ENCODE data around the gene FOXE1.

DNA sequence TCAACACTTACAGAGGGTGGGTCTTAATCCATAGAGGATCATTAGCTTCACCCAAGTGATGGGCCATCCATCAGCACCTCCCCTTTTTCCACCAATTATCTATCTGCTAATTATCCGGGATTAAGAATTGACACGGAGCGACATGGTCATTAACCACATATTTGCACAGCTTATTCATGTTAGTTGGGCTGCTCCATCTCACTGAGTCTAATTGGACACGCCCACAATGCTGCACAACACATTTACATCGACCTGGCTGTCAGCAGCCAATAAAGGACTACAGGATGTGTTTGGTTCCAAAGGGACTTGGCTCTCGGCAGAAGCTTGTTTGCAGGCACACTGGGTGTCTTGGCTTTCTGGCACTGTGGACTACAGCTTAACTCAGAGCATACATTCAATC is 21.6 kb downstream of the FOXE1 start:
- TF ChIP-seq, protein P1, sequence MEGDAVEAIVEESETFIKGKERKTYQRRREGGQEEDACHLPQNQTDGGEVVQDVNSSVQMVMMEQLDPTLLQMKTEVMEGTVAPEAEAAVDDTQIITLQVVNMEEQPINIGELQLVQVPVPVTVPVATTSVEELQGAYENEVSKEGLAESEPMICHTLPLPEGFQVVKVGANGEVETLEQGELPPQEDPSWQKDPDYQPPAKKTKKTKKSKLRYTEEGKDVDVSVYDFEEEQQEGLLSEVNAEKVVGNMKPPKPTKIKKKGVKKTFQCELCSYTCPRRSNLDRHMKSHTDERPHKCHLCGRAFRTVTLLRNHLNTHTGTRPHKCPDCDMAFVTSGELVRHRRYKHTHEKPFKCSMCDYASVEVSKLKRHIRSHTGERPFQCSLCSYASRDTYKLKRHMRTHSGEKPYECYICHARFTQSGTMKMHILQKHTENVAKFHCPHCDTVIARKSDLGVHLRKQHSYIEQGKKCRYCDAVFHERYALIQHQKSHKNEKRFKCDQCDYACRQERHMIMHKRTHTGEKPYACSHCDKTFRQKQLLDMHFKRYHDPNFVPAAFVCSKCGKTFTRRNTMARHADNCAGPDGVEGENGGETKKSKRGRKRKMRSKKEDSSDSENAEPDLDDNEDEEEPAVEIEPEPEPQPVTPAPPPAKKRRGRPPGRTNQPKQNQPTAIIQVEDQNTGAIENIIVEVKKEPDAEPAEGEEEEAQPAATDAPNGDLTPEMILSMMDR (IDR thresholded peaks at IDR 0.05), result no peak
- no peak for TF ChIP-seq POLR2A (IDR thresholded peaks at IDR 0.05)
- TF ChIP-seq POLR2AphosphoS5 (IDR thresholded peaks at IDR 0.05), result no peak
- TF ChIP-seq EP300 (IDR thresholded peaks at IDR 0.05; ENCODE audit: low read depth), result no peak

All from transverse colon (tissue), 4 donors.